ENCODE measurements around the gene IL25. TPM values are rescaled to one million over a fixed set of nuclear protein-coding genes. Genes with fewer than 3 reads are reported as not detected.

The IL25 gene
- total RNA-seq, 4 donors from 2014 or later = not detected

DNA sequence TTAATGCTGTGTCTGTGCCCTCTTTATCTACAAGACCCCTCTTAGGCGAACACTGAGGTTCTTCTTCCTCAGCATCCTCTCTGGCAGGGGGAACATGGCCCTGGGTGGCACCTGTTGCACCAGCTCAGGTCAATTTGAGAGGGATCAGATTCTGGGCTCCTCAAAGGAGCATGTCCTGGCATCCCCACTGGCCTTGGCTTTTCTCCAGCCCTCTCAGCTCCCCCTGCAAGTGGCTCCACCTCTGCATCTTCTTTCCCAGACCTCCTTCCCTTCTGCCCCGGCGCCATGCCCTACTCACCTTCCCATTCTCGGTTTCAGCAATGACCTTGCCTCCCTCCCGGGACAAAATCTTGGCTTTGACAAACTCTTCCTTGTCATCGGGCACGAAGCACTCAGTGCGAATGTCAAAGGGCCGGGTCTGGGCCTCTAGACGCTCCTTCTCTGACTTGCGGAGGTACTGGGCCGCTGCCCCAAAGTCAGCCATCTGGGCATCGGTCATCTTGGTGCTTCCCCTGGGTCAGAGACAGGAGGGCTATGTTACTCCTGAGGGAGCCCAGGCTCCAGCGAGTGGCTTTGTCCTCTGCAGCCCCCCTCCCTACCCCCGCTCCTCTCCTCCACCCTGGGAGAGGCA lies 34.2 kb downstream of the IL25 start:
- Histone ChIP-seq H3K36me3 (no peaks in the 10 kb centered on the region), H3K27ac (no peak overlapping the region), H3K27me3 (peaks cover 0 to 71% (median 0%) of the 10 kb centered on the region in 4 donors), H3K4me3 (no peak overlapping the region), H3K4me1 (no peaks in the 10 kb centered on the region), H3K9me3 (no peaks in the 10 kb centered on the region)
- intact Hi-C loops (cut with DNase I) = no loop called here
- 82 to 83% methylated on average over 7 to 8 of the region's 15 CpGs for WGBS, 2 donors
- TF ChIP-seq CTCF (IDR thresholded peaks at IDR 0.05) (no peak), POLR2A (IDR thresholded peaks at IDR 0.05) (no peak)
- DNase-seq = no peak

DNA sequence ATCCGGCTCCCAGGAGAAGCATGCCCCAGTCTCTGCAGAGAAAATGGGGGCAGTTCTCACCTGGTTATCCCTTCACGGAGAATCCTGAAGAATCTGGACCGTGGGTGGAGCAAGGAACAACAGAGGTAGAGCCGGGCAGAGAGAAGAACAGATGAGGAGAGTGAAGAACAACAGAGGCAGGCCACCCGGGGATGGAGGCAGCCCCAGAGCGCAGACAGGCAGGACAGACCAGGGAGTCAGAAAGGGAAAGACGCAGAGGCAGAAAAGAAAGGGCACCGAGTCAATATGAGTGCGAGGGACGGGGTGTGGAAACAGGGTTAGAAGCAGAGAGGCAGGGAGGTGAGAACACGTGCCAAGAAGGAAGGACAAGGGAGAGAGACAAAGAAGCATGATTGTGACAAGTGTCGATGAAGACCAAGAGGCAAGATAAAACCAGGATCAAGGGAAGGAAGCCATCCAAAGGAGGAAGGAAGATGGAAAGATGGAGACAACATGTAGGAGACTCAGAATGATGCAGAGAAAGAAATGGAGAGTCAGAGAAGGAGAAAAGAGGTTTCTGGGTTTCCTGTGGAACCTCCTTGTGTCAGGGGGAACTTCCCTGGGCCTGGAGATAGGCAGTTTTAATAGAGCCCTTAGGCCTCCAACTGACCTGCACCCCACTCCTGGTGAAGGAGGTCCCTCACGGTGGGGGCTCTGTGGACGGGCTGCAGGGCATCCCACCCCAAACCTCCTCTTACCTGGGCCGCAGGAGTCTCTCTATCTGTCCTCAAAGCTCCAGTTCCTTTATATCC lies 35.1 kb downstream of the IL25 start, which contains the start of gene MYH6:
MYH6 (minus strand) TSS at position 758 of the 791 bp plus-strand sequence. CDS start 1,050 bp downstream, outside the sequence.
- TF ChIP-seq CTCF (IDR thresholded peaks at IDR 0.05) (no peak), POLR2A (IDR thresholded peaks at IDR 0.05) (no peak)
- WGBS, 2 donors = 69 to 75% methylated on average over 14 of the region's 15 CpGs
- no peak for DNase-seq
- intact Hi-C loops (cut with DNase I) = no loop called here
- Histone ChIP-seq H3K4me3 (no peak within 1 kb of the TSS), H3K9me3 (no peaks in the 10 kb centered on the region), H3K27me3 (peaks cover 0 to 66% (median 0%) of the 10 kb centered on the region in 4 donors), H3K36me3 (no peaks in the 10 kb centered on the region), H3K27ac (no peak within 1 kb of the TSS), H3K4me1 (no peaks in the 10 kb centered on the region)

- H3K9me3 ChIP-seq = no peaks in the 10 kb centered on the region
- DNase-seq = no peak
- intact Hi-C loops (cut with DNase I) = no loop called here
- H3K4me1 ChIP-seq = no peaks in the 10 kb centered on the region
- H3K36me3 ChIP-seq = no peaks in the 10 kb centered on the region
- 57% methylated on average over 4 to 5 of the region's 5 CpGs for WGBS, 2 donors
- peaks cover 0 to 62% (median 0%) of the 10 kb centered on the region in 4 donors for H3K27me3 ChIP-seq
- TF ChIP-seq CTCF (IDR thresholded peaks at IDR 0.05) = no peak
- TF ChIP-seq POLR2A (IDR thresholded peaks at IDR 0.05) = no peak
- no peak overlapping the region for H3K4me3 ChIP-seq
- no peak overlapping the region for H3K27ac ChIP-seq
These were observed 35.7 kb downstream of the IL25 start for GRCh38 chr14:23408307-23408630.

DNA sequence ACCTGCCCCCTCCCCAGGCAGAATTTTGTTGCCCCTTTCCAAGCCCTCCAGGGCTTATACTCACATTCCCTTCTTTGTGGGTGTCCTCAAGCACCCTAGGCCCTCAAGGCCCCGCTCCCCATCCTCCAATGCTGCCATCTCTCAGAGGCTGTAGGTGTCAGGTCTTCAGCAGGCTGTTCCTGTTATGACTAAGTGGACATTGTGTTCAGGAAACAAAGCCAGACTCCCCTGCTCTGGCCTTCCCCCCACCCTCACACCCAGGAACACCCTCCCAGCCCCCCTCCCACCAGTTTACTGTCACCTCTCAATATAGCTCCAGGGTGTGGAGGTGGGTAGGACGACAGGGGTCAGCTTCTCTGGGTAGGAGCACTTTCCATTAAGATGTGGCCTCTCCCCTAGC lies 36.9 kb downstream of the IL25 start:
- H3K27me3 ChIP-seq = peaks cover 0 to 52% (median 0%) of the 10 kb centered on the region in 4 donors
- H3K9me3 ChIP-seq = no peaks in the 10 kb centered on the region
- TF ChIP-seq CTCF (IDR thresholded peaks at IDR 0.05) (no peak), POLR2A (IDR thresholded peaks at IDR 0.05) (no peak)
- H3K36me3 ChIP-seq = no peaks in the 10 kb centered on the region
- WGBS, 2 donors = 20 to 74% methylated on average over 1 to 2 of the region's 2 CpGs
- H3K4me1 ChIP-seq = no peaks in the 10 kb centered on the region
- intact Hi-C loops (cut with DNase I) = no loop called here
- no peak for DNase-seq
- no peak overlapping the region for H3K4me3 ChIP-seq
- H3K27ac ChIP-seq = no peak overlapping the region

DNA sequence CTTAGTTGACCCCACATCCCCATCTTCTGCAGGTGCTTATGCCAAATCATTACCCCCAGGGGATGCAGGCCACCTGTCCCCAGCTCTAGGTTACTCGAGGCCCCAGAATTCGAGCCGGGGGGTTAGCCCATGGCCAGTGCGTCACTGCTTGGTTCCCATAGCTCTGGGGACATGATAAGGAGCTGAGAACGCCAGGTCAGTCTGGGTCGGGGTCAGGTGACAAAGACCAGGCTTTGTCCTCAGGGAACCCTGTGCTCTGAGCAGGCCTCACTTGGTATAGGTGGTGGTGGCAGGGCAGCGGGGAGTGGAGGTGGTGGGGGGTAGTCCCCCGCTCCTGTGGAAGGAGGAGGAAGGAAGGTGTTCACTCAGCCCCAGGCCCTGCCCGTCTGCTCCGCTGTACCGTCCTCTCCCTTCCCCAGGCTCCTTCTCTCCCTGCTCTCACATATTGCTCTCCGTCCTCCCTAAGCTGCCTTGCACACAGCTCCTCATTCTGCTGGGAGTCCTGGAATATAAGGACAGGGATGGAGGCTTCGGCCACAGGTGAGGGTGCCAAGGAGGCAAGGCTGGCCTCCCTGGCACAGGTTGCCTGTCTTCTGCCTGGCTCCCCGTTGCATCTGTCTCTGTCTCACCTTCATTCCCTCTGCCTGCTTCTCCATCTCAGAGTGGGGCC lies 37.5 kb downstream of the IL25 start:
- Histone ChIP-seq H3K27ac (no peak overlapping the region), H3K27me3 (peaks cover 0 to 46% (median 0%) of the 10 kb centered on the region in 4 donors), H3K4me3 (no peak overlapping the region), H3K36me3 (no peaks in the 10 kb centered on the region), H3K4me1 (no peaks in the 10 kb centered on the region), H3K9me3 (no peaks in the 10 kb centered on the region)
- no peak for DNase-seq
- intact Hi-C loops (cut with DNase I) = no loop called here
- 87 to 90% methylated on average over 8 to 9 of the region's 14 CpGs for WGBS, 2 donors
- TF ChIP-seq CTCF (IDR thresholded peaks at IDR 0.05) (no peak), POLR2A (IDR thresholded peaks at IDR 0.05) (no peak)
